ENCODE results near the gene MRGPRE.

MRGPRE gene

GRCh38 chr11:3196161-3197043 is 35.8 kb downstream of the MRGPRE start:
- no peak for DNase-seq

- DNase-seq, result peak; percentile 14
Measured at GRCh38 chr11:3195251-3196160, 36.7 kb downstream of the MRGPRE start.

GRCh38 chr11:3194016-3194816 is 38.0 kb downstream of the MRGPRE start:
- DNase-seq, result no peak

GRCh38 chr11:3193373-3194015 is 38.7 kb downstream of the MRGPRE start:
- no peak for DNase-seq

GRCh38 chr11:3192511-3193372 is 39.5 kb downstream of the MRGPRE start:
- DNase-seq, result no peak

GRCh38 chr11:3191586-3192324 is 40.5 kb downstream of the MRGPRE start:
- DNase-seq, result no peak

- DNase-seq, result no peak
Measured at GRCh38 chr11:3190600-3190999, 41.6 kb downstream of the MRGPRE start.

GRCh38 chr11:3189886-3190583 is 42.2 kb downstream of the MRGPRE start:
- DNase-seq, result no peak

GRCh38 chr11:3189196-3189843 is 42.9 kb downstream of the MRGPRE start:
- DNase-seq, result no peak

- no peak for DNase-seq
Measured at GRCh38 chr11:3188496-3189195, 43.6 kb downstream of the MRGPRE start.

GRCh38 chr11:3186166-3186953 is 45.9 kb downstream of the MRGPRE start:
- no peak for DNase-seq

- no peak for DNase-seq
Measured at GRCh38 chr11:3184732-3185347, 47.4 kb downstream of the MRGPRE start.

- no peak for DNase-seq
Measured at GRCh38 chr11:3183523-3183922, 48.7 kb downstream of the MRGPRE start.

- DNase-seq, result no peak
Measured at GRCh38 chr11:3182462-3182852, 49.8 kb downstream of the MRGPRE start.

- DNase-seq, result no peak
Measured at GRCh38 chr11:3181725-3182461, 50.3 kb downstream of the MRGPRE start.

GRCh38 chr11:3180869-3181268 is 51.3 kb downstream of the MRGPRE start:
- DNase-seq, result no peak

GRCh38 chr11:3178349-3178748 is 53.9 kb downstream of the MRGPRE start:
- DNase-seq, result peak; percentile 77
